Fibroblast of lung (primary cell): ENCODE results near the gene FAM76B.

Source experiments
- EZH2 ChIP-seq: IDR thresholded peaks from 2 replicates; pipeline ENCODE4 v1.5.1; 2012; ENCODE audit warnings: low read length, control low read depth, mild to moderate bottlenecking; ENCODE audit errors: missing control alignments
- TF ChIP-seq, protein P1 (sequence below), 2 donors: IDR thresholded peaks in 1 of 2; conservative IDR thresholded peaks in 1 of 2; 1 replicate in 1 of 2; 2 replicates in 1 of 2; pipeline ENCODE4 v1.5.1; 2011 to 2012; ENCODE audit warnings: low read length in 2 of 2, control low read depth in 1 of 2, inconsistent platforms in 1 of 2, low read depth in 1 of 2, mild to moderate bottlenecking in 1 of 2

GRCh38 chr11:95762534-95762933 lies 27.0 kb downstream of the FAM76B start:
- TF ChIP-seq, protein P1, sequence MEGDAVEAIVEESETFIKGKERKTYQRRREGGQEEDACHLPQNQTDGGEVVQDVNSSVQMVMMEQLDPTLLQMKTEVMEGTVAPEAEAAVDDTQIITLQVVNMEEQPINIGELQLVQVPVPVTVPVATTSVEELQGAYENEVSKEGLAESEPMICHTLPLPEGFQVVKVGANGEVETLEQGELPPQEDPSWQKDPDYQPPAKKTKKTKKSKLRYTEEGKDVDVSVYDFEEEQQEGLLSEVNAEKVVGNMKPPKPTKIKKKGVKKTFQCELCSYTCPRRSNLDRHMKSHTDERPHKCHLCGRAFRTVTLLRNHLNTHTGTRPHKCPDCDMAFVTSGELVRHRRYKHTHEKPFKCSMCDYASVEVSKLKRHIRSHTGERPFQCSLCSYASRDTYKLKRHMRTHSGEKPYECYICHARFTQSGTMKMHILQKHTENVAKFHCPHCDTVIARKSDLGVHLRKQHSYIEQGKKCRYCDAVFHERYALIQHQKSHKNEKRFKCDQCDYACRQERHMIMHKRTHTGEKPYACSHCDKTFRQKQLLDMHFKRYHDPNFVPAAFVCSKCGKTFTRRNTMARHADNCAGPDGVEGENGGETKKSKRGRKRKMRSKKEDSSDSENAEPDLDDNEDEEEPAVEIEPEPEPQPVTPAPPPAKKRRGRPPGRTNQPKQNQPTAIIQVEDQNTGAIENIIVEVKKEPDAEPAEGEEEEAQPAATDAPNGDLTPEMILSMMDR (conservative IDR thresholded peaks at IDR 0.05 in 1 of 2, IDR thresholded peaks at IDR 0.05 in 1 of 2; ENCODE audit: low read depth in 1 of 2, low read length in 2 of 2) = no peak
- TF ChIP-seq EZH2 = no peak
